SIG-M5 treated with dmso at 0.1 percent for 504 hours (cell line): ENCODE data around the gene UROD.
"Not testable (repeated sequence)": the region's sequence is repeated elsewhere in the genome, so short reads cannot be mapped to it uniquely, and the experiment has no call there.

Source experiments
- DNase-seq: peaks from one replicate; lab custom pipeline; 2025; ENCODE audit not compliant: unreplicated experiment; lab: John Stamatoyannopoulos, UW

The UROD gene

DNA sequence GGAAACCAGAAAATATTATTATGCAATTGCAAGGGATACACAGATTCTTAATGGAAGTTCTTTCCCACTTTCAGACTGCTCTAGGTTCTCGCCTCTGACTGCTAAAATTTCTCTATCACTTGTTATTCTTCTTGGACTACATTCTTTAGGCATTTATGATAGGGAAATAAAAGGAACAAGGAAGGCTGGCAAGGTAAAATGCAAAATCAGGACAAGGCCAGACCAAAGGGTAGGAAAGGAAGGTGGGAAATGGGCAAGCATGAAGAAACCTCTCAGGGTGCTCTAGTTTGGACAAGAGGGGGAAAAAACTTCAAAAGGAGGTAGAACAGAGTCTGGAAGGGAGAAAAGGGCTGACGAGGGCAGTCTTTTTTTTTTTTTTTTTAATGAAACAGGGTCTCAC lies 26.2 kb downstream of the UROD start:
- no peak for DNase-seq

DNA sequence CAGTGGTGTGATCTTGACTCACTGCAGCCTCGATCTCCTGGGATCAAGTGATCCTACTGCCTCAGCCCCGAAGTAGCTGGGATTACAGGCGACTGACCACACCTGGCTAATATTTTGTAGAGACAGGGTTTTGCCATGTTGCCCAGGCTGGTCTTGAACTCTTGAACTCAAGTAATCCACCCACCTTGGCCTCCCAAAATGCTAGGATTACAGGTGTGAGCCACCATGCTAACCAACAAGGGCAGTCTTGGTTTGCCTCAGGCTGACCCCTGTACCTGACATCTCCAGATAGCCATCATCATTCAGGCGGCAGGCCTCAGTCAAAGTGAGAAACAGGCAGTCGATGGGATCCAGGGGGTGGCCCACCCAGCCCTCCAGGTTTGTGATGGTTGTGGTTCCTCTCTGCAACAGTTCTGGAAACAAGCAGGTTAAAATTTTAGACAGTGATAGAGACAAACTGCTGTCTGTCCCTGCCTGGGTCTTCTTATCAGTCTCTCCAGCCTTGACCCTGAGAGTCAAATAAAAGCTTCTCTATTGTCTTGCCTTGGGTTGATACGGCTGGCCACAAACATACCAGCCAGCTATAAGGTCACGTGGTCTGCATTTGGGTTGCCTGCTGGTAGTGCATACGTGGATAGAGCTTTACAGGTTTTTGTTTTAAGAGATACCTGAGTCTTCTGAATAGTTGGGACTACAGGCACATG lies 26.8 kb downstream of the UROD start:
- DNase-seq: no peak

DNA sequence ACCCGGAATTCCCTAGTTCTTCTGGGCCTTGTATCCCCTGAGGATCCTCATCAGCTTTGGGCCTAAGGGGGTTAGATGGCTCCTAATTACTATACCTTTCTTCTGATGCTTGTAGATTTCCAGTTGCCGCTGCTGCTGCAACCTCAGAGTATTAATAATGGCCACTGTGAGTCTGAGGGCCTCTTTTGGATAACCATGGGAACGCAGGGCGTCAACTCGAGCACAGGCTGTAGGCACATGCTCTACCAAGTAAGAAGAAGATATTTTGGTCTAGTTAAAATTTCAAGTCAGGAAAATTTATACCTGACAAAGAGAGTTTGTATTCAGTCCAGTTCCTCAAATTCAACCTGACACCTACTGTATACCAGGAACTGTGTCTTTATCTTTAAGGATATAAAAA lies 28.2 kb downstream of the UROD start:
- no peak for DNase-seq

DNA sequence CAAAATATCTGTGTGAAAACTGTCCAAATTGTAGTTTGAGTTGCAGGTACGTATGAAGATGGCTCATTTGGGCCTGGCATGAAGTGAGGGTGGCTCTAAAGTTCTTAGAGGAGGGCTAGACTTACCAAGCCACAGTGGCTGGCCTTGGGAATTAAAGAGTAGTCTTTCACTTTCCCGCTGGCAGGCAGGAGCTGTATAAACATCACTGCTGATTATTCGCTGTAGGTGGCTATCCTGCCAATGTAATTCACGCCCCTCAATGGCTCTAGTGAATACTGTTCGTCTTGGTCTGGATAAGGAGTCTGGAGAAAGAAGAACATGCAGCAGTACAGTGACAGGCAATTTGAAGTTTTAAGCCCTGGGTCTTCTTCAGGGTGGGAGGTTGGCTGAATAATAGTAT lies 31.0 kb downstream of the UROD start:
- no peak for DNase-seq

DNA sequence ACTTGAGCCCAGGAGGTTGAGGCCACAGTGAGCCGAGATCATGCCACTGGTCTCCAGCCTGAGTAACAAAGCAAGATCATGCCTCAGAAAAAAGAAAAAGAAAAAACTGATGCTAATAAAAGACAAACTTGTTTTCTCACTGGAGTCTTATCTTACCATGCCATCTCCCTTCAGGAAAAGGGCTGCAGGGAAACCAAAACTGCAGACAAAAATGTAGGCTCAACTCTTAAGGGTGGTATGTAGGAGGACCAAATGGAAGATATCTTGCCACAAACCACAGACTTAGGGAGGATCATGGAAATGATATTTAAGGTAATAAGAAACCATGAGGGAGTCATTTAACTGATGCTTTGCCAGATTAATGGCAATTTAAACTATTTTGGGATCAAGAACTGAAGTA lies 32.9 kb downstream of the UROD start:
- no peak for DNase-seq

DNA sequence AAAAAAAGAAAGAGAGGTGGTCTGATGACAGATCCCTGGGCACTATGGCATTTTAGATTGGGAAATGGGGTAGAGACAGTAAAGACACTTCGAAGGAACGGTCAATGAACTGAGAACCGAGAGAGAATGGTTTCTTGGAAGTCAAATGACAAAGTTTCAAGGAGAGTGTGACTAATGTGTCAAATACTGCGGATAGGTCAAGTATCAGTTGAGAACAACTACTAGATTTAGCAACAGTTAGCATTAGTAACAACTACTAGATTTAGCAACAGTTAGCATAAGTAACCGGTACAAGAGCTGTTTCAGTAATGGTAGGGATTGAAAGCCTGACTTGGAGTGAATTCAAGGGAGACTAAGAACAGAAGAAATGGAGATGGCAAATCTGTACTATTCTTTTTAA lies 35.0 kb downstream of the UROD start:
- DNase-seq: no peak

DNA sequence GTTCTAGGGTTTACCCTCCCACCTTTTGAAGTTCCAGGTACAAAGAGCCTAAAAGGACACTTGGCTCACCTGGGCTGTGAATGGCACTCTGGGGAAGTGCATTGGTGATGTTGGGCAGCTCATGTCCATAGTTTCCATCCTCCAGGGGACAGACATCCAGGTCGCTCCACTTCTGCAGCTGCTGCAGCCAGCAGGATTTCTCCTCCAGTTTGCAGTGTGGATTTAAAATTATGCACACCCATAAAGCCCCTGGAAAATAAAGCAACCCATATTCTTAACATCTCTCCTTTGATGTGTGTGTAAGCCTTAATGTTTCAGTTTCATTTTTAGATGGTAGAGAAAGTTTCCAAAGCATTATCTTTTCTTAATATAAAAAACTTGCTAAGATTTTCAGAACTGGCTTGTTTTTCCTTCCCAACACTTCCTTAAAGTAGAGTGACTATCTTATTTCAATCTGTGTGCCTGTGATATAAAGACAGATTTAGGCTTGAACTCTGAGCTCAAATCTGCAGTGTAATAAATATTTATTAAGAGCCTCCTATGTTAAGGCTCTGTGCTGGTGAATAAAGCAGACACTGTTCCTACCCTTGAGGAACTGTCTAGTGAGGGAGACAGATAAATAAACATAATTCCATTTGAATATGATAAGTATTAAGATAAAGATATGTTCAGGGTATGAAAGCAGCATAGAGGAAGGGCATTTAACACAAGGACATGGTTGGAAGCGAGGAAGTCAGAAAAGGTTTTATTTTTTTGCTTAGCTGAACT lies 39.1 kb downstream of the UROD start:
- no peak for DNase-seq

DNA sequence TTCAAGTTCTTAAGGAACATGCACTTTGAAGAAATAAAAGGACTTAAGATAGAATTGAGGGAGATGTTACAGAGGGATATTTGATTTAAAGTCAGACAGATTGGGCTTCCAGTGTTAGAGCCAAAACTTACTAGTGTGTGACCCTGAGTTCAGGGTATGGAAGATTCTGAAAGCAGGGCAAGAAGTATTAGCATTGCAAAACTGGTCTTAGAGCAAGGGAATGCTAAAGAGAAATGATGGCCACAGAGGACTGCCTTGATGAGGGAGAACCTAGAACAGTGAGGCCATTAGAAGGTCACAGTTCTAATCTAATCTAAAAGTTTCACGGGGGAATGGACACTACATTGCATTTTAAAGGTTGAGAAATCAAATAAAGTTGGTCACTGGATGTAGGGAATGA lies 45.5 kb downstream of the UROD start:
- DNase-seq: no peak

DNA sequence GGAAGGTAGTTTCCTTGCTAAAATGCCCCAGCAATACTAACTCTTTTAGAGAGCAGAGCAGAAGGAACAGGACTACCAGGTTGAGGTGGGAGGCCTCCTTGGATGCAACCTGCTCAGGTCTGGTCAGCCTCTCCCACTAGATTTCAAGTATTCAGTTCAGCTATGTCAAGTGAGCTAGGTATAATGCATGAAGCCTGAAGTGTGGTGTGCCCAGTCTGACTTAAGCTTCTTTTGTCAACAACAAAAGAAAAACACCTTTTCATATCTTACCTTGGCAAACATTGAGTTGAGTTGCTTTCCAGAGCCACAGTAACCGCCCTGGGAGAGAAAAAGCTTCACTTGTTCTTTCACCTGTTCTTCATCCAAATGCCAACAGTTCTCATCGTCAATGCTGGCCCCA lies 47.8 kb downstream of the UROD start:
- no peak for DNase-seq

DNA sequence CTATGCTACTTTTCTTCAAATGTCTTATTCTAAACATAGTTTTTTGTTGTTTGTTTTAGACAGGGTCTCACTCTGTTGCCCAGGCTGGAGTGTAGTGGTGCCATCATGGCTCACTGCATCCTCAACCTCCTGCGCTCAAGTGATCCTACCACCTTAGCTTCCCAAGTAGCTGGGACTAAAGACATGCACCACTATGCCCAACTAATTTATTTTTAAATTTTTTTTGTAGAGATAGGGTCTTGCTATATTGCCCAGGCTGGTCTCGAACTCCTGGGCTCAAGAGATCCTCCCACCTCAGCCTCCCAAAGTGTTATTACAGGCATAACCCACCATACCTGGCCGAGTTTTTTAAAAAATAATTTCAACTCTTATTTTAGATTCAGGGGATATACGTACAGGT lies 50.4 kb downstream of the UROD start:
- DNase-seq: not testable (repeated sequence)

DNA sequence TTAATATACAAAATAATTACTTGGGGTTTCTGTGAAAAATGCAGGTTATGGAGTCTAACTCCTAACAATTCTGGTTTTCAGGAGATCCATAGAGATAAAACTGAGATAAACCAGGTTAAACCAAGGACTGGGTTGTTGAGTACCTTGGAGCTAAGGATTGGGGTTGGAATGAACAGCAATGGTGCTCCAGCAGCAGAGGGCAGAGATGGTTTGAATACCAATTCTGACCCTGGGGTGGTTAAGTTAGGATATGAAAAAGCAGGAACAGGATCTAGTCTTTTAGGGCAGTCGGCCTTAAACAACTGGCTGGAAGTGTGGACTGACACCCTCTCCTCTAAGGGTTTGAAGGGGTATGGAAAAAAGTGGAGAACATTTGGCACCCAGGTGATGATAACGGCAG lies 53.0 kb downstream of the UROD start:
- DNase-seq: no peak
